OCI-LY7 (cell line): ENCODE measurements around the gene RBM20.

Experiments
- CTCF ChIP-seq: fragments of 200-600 bp; sonication (generic); conservative IDR thresholded peaks from 2 replicates; pipeline ENCODE4 v1.5.1; 2014; ENCODE audit warnings: mild to moderate bottlenecking, antibody characterized with exemption, low read length, moderate library complexity, mixed read lengths
- EZH2phosphoT487 ChIP-seq: fragments of 200-600 bp; sonication (generic); IDR thresholded peaks from 2 replicates; pipeline ENCODE4 v1.6.1; 2018; ENCODE audit warnings: low read depth, borderline replicate concordance, mild to moderate bottlenecking, mixed run types, antibody characterized with exemption, low read length, moderate library complexity, mixed read lengths

- TF ChIP-seq CTCF (no peak), EZH2phosphoT487 (no peak)
Measured at GRCh38 chr10:110822712-110823311, 178.7 kb downstream of the RBM20 start.
